Endodermal cell (in vitro differentiated cells): ENCODE data around the gene AKAP7. TPM values are rescaled to one million over a fixed set of nuclear protein-coding genes. Genes with fewer than 3 reads are reported as not detected.

Source experiments
- DNase-seq: peaks from one replicate; pipeline ENCODE4 v3.0.0-alpha.2; 2017
- H3K27ac ChIP-seq: 2 replicates; pipeline ENCODE4 v1.5.1; 2013; ENCODE audit warnings: mild to moderate bottlenecking, low read depth, low read length, moderate library complexity
- H3K27me3 ChIP-seq: 2 replicates; pipeline ENCODE4 v1.6.1; 2013; ENCODE audit warnings: mild to moderate bottlenecking, low read length, moderate library complexity; ENCODE audit not compliant: insufficient read depth, control insufficient read depth, poor library complexity, severe bottlenecking
- H3K36me3 ChIP-seq: 2 replicates; pipeline ENCODE4 v1.7.0; 2013; ENCODE audit warnings: mild to moderate bottlenecking, low read length, moderate library complexity; ENCODE audit not compliant: control insufficient read depth, insufficient read depth
- H3K4me1 ChIP-seq: one replicate; pipeline ENCODE4 v1.7.0; 2013; ENCODE audit warnings: low read length; ENCODE audit not compliant: control insufficient read depth, insufficient read depth
- H3K4me3 ChIP-seq: 2 replicates; pipeline ENCODE4 v1.5.1; 2013; ENCODE audit warnings: mild to moderate bottlenecking, low read length, moderate library complexity
- H3K9ac ChIP-seq: 2 replicates; pipeline ENCODE4 v1.6.1; 2013; ENCODE audit warnings: mild to moderate bottlenecking, low read length, moderate library complexity; ENCODE audit not compliant: poor library complexity, severe bottlenecking; ENCODE audit errors: extremely low read depth
- H3K9me3 ChIP-seq: 2 replicates; pipeline ENCODE4 v1.6.1; 2013; ENCODE audit warnings: mild to moderate bottlenecking, low read length, moderate library complexity; ENCODE audit not compliant: control insufficient read depth
- H3K27ac Mint-ChIP-seq: 2 replicates; pipeline ENCODE4 v1.8.0; 2020; ENCODE audit warnings: mixed read lengths
- H3K27me3 Mint-ChIP-seq: 2 replicates; pipeline ENCODE4 v1.8.0; 2021; ENCODE audit warnings: mild to moderate bottlenecking, mixed read lengths; ENCODE audit not compliant: insufficient read depth
- H3K36me3 Mint-ChIP-seq: 2 replicates; pipeline ENCODE4 v1.8.0; 2020; ENCODE audit warnings: low read depth, mixed read lengths
- H3K4me1 Mint-ChIP-seq: 2 replicates; pipeline ENCODE4 v1.8.0; 2020; ENCODE audit warnings: mixed read lengths
- H3K4me3 Mint-ChIP-seq: 2 replicates; pipeline ENCODE4 v1.8.0; 2020; ENCODE audit warnings: mild to moderate bottlenecking, moderate library complexity, mixed read lengths
- H3K9me3 Mint-ChIP-seq: 2 replicates; pipeline ENCODE4 v1.8.0; 2020; ENCODE audit warnings: mild to moderate bottlenecking, mixed read lengths
- CTCF ChIP-seq: fragments of 200-600 bp; sonication (generic); conservative IDR thresholded peaks from 2 replicates; pipeline ENCODE4 v1.5.0; 2021; ENCODE audit warnings: antibody characterized with exemption, mild to moderate bottlenecking
- WGBS, 2 experiments: methylation state at CpG; one replicate each; pipeline versions ENCODE4 v1.1.5 to v1.1.7; 2013; ENCODE audit warnings: missing lambda C conversion rate in 2 of 2, mixed read lengths in 1 of 2; ENCODE audit not compliant: insufficient coverage in 1 of 2, insufficient read length in 1 of 2; 5-methylcytosine and 5-hydroxymethylcytosine counted together
- total RNA-seq, 2 donors: library from RNA; stranded (reverse); fragmentation: NEBNext Ultra II Directional in 1 of 2; extraction: Animal tissue kit (Norgen Biotek cat#: 25700) in 1 of 2; gene quantifications; 2 replicates in 1 of 2; 3 replicates in 1 of 2; pipeline ENCODE4 v1.2.1, GENCODE V29; 2021

Gene AKAP7
- total RNA-seq, 2 donors from 2014 or later: 6.2 to 6.7 TPM

- no peak for TF ChIP-seq CTCF
- H3K4me1 ChIP-seq: no peaks in the 10 kb centered on the region
- WGBS, 2 experiments: 57 to 100% methylated on average over 1 of the region's 1 CpG
Measured at GRCh38 chr6:131115651-131116050, 19.6 kb upstream of the AKAP7 start.

GRCh38 chr6:131116321-131116720 is 18.9 kb upstream of the AKAP7 start:
- Histone ChIP-seq H3K9ac (no peak overlapping the region), H3K27me3 (no peaks in the 10 kb centered on the region), H3K4me3 (no peak overlapping the region), H3K36me3 (no peaks in the 10 kb centered on the region), H3K4me1 (no peaks in the 10 kb centered on the region), H3K27ac (no peak overlapping the region), H3K9me3 (peaks cover 15% of the 10 kb centered on the region)
- no peak for TF ChIP-seq CTCF
- H3K36me3 Mint-ChIP-seq: peaks cover 2% of the 10 kb centered on the region
- H3K9me3 Mint-ChIP-seq: peaks cover 14% of the 10 kb centered on the region
- H3K27ac Mint-ChIP-seq: no peak overlapping the region
- no peak overlapping the region for H3K4me3 Mint-ChIP-seq
- H3K27me3 Mint-ChIP-seq: no peaks in the 10 kb centered on the region
- DNase-seq: no peak
- 80 to 93% methylated on average over 2 of the region's 2 CpGs for WGBS, 2 experiments
- H3K4me1 Mint-ChIP-seq: peaks cover 6% of the 10 kb centered on the region

More at GRCh38 chr6:131115651-131116050, 19.6 kb upstream of the AKAP7 start:
- no peak for DNase-seq
- H3K9ac ChIP-seq: no peak overlapping the region
- H3K4me3 ChIP-seq: no peak overlapping the region
- peaks cover 2% of the 10 kb centered on the region for H3K36me3 Mint-ChIP-seq
- peaks cover 6% of the 10 kb centered on the region for H3K4me1 Mint-ChIP-seq
- peaks cover 15% of the 10 kb centered on the region for H3K9me3 ChIP-seq
- H3K9me3 Mint-ChIP-seq: peaks cover 14% of the 10 kb centered on the region
- peak overlapping the region; percentile 36 for H3K27ac Mint-ChIP-seq
- H3K4me3 Mint-ChIP-seq: no peak overlapping the region
- no peaks in the 10 kb centered on the region for H3K36me3 ChIP-seq
- no peaks in the 10 kb centered on the region for H3K27me3 ChIP-seq
- no peaks in the 10 kb centered on the region for H3K27me3 Mint-ChIP-seq
- no peak overlapping the region for H3K27ac ChIP-seq

- no peak overlapping the region for H3K9ac ChIP-seq
- peak; percentile 75 for TF ChIP-seq CTCF
- Mint-ChIP-seq H3K36me3 (peaks cover 2% of the 10 kb centered on the region), H3K27ac (no peak overlapping the region), H3K27me3 (no peaks in the 10 kb centered on the region), H3K4me3 (no peak overlapping the region), H3K9me3 (peaks cover 14% of the 10 kb centered on the region), H3K4me1 (peaks cover 6% of the 10 kb centered on the region)
- H3K4me1 ChIP-seq: no peaks in the 10 kb centered on the region
- H3K9me3 ChIP-seq: peaks cover 15% of the 10 kb centered on the region
- no peak overlapping the region for H3K27ac ChIP-seq
- no peak overlapping the region for H3K4me3 ChIP-seq
- H3K36me3 ChIP-seq: no peaks in the 10 kb centered on the region
- DNase-seq: no peak
- 65 to 71% methylated on average over 1 to 3 of the region's 4 CpGs for WGBS, 2 experiments
- H3K27me3 ChIP-seq: no peaks in the 10 kb centered on the region
Measured at GRCh38 chr6:131116755-131117360, 18.4 kb upstream of the AKAP7 start.
